ENCODE data around the gene SURF4.

DNA sequence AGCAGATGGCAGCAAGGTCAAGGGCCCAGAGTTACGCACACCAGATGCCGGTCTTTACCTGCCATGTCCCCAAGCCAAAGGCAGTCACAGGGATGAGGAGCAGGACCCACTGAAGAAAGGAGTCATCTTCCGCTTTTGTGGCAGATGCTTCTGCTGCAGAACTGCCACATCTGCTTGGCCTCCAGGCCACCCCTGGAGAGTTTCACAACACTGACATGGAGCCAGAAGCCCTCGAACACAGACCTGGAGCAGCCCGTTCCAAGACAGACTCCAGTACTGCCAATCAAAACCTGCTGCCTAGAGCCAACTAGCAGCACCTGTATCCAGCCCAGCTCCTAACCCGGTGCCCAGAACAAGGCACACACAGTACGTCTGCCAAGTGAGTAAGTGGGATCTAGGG, 21.1 kb downstream of the SURF4 start:
- TF ChIP-seq, protein P1, sequence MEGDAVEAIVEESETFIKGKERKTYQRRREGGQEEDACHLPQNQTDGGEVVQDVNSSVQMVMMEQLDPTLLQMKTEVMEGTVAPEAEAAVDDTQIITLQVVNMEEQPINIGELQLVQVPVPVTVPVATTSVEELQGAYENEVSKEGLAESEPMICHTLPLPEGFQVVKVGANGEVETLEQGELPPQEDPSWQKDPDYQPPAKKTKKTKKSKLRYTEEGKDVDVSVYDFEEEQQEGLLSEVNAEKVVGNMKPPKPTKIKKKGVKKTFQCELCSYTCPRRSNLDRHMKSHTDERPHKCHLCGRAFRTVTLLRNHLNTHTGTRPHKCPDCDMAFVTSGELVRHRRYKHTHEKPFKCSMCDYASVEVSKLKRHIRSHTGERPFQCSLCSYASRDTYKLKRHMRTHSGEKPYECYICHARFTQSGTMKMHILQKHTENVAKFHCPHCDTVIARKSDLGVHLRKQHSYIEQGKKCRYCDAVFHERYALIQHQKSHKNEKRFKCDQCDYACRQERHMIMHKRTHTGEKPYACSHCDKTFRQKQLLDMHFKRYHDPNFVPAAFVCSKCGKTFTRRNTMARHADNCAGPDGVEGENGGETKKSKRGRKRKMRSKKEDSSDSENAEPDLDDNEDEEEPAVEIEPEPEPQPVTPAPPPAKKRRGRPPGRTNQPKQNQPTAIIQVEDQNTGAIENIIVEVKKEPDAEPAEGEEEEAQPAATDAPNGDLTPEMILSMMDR (IDR thresholded peaks at IDR 0.05 in 2 of 3, conservative IDR thresholded peaks at IDR 0.05 in 1 of 3; ENCODE audit: borderline replicate concordance in 1 of 3, insufficient read depth in 1 of 3, low read depth in 2 of 3, low read length in 2 of 3) = no peak
- no peak for TF ChIP-seq YY1 (IDR thresholded peaks at IDR 0.05; ENCODE audit: extremely low read depth, insufficient replicate concordance, low read depth, low read length)
- TF ChIP-seq POLR2A (IDR thresholded peaks at IDR 0.05; ENCODE audit: borderline replicate concordance, extremely low read depth, insufficient read depth, insufficient read length) = no peak
- no peak for TF ChIP-seq ZNF274 (IDR thresholded peaks at IDR 0.05; ENCODE audit: low read depth, low read length)
- TF ChIP-seq, protein P2, sequence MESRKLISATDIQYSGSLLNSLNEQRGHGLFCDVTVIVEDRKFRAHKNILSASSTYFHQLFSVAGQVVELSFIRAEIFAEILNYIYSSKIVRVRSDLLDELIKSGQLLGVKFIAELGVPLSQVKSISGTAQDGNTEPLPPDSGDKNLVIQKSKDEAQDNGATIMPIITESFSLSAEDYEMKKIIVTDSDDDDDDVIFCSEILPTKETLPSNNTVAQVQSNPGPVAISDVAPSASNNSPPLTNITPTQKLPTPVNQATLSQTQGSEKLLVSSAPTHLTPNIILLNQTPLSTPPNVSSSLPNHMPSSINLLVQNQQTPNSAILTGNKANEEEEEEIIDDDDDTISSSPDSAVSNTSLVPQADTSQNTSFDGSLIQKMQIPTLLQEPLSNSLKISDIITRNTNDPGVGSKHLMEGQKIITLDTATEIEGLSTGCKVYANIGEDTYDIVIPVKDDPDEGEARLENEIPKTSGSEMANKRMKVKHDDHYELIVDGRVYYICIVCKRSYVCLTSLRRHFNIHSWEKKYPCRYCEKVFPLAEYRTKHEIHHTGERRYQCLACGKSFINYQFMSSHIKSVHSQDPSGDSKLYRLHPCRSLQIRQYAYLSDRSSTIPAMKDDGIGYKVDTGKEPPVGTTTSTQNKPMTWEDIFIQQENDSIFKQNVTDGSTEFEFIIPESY (IDR thresholded peaks at IDR 0.05; ENCODE audit: extremely low read depth, insufficient replicate concordance, low read length) = no peak

Measured in HCT116 (cell line).